H9 (cell line): Measurements from ENCODE around the gene ATG14. TPM values are rescaled to one million over a fixed set of nuclear protein-coding genes. Genes with fewer than 3 reads are reported as not detected.

Experiments used
- DNase-seq: peaks from one replicate; pipeline ENCODE4 v3.0.0-alpha.2; 2017
- H2AFZ ChIP-seq: one replicate; pipeline ENCODE4 v1.6.1; 2013; ENCODE audit warnings: mild to moderate bottlenecking, low read length, control low read depth, moderate library complexity
- H2AK5ac ChIP-seq: 2 replicates; pipeline ENCODE4 v1.6.1; 2013; ENCODE audit warnings: low read length, control low read depth, mixed read lengths; ENCODE audit not compliant: insufficient read length
- H2BK120ac ChIP-seq: one replicate; pipeline ENCODE4 v1.6.1; 2013; ENCODE audit warnings: low read depth, mild to moderate bottlenecking, low read length, control low read depth, inconsistent platforms; ENCODE audit not compliant: poor library complexity, severe bottlenecking
- H2BK12ac ChIP-seq: 2 replicates; pipeline ENCODE4 v1.6.1; 2013; ENCODE audit warnings: low read length, control low read depth, mixed read lengths, low read depth; ENCODE audit not compliant: insufficient read length
- H2BK15ac ChIP-seq: 2 replicates; pipeline ENCODE4 v1.6.1; 2013; ENCODE audit warnings: low read depth, low read length, control low read depth
- H2BK20ac ChIP-seq: one replicate; pipeline ENCODE4 v1.6.1; 2013; ENCODE audit warnings: low read depth, mild to moderate bottlenecking, low read length, control low read depth, inconsistent platforms; ENCODE audit not compliant: poor library complexity, severe bottlenecking
- H2BK5ac ChIP-seq: 2 replicates; pipeline ENCODE4 v1.6.1; 2013; ENCODE audit warnings: low read length, control low read depth, mixed read lengths; ENCODE audit not compliant: insufficient read length
- H3K14ac ChIP-seq: 2 replicates; pipeline ENCODE4 v1.6.1; 2013; ENCODE audit warnings: low read length, control low read depth; ENCODE audit not compliant: insufficient read depth
- H3K18ac ChIP-seq: 2 replicates; pipeline ENCODE4 v1.6.1; 2013; ENCODE audit warnings: low read depth, mild to moderate bottlenecking, mixed read lengths, low read length, control low read depth; ENCODE audit not compliant: insufficient read length
- H3K23ac ChIP-seq: 2 replicates; pipeline ENCODE4 v1.6.1; 2013; ENCODE audit warnings: low read length, control low read depth, mixed read lengths, low read depth; ENCODE audit not compliant: insufficient read length
- H3K23me2 ChIP-seq: 2 replicates; pipeline ENCODE4 v1.6.1; 2013; ENCODE audit warnings: low read depth, mild to moderate bottlenecking, mixed read lengths, low read length, control low read depth; ENCODE audit not compliant: insufficient read length, poor library complexity, severe bottlenecking
- H3K27ac ChIP-seq: 2 replicates; pipeline ENCODE4 v1.5.1; 2013; ENCODE audit warnings: low read length, control low read depth, mixed read lengths, low read depth; ENCODE audit not compliant: insufficient read length
- H3K27me3 ChIP-seq: 2 replicates; pipeline ENCODE4 v1.6.1; 2013; ENCODE audit warnings: low read length, control low read depth, inconsistent platforms; ENCODE audit not compliant: insufficient read depth
- H3K4ac ChIP-seq: 2 replicates; pipeline ENCODE4 v1.6.1; 2013; ENCODE audit warnings: low read depth, mild to moderate bottlenecking, control low read depth, inconsistent platforms, low read length, moderate library complexity
- H3K4me1 ChIP-seq: 2 replicates; pipeline ENCODE4 v1.6.1; 2013; ENCODE audit warnings: low read length, control low read depth, inconsistent platforms; ENCODE audit not compliant: insufficient read depth
- H3K4me2 ChIP-seq: 2 replicates; pipeline ENCODE4 v1.6.1; 2013; ENCODE audit warnings: low read length, control low read depth, mixed read lengths; ENCODE audit not compliant: insufficient read length, insufficient read depth
- H3K56ac ChIP-seq: 2 replicates; pipeline ENCODE4 v1.6.1; 2013; ENCODE audit warnings: low read depth, mild to moderate bottlenecking, mixed read lengths, low read length, control low read depth; ENCODE audit not compliant: insufficient read length
- H3K79me1 ChIP-seq: 2 replicates; pipeline ENCODE4 v1.6.1; 2013; ENCODE audit warnings: low read depth, mild to moderate bottlenecking, moderate library complexity, low read length, control low read depth, inconsistent platforms; ENCODE audit not compliant: insufficient read depth, poor library complexity, severe bottlenecking
- H3K79me2 ChIP-seq: 2 replicates; pipeline ENCODE4 v1.6.1; 2013; ENCODE audit warnings: low read length, control low read depth, inconsistent platforms; ENCODE audit not compliant: insufficient read depth
- H3K9ac ChIP-seq: 2 replicates; pipeline ENCODE4 v1.6.1; 2013; ENCODE audit warnings: low read length, control low read depth, mixed read lengths; ENCODE audit not compliant: insufficient read length; ENCODE audit errors: extremely low read depth
- H3K9me3 ChIP-seq: one replicate; pipeline ENCODE4 v1.6.1; 2013; ENCODE audit warnings: low read depth, low read length, inconsistent platforms; ENCODE audit not compliant: control insufficient read depth
- H3T11ph ChIP-seq: one replicate; pipeline ENCODE4 v1.6.1; 2013; ENCODE audit warnings: mild to moderate bottlenecking, low read length, control low read depth, inconsistent platforms
- H4K20me1 ChIP-seq: one replicate; pipeline ENCODE4 v1.6.1; 2013; ENCODE audit not compliant: control insufficient read depth, insufficient read length, insufficient read depth
- H4K5ac ChIP-seq: 2 replicates; pipeline ENCODE4 v1.6.1; 2013; ENCODE audit warnings: low read depth, mild to moderate bottlenecking, mixed read lengths, low read length, control low read depth; ENCODE audit not compliant: insufficient read length
- H4K8ac ChIP-seq: replicated peaks from 2 replicates; pipeline ENCODE4 v1.6.1; 2013; ENCODE audit warnings: low read length, control low read depth, mixed read lengths, low read depth; ENCODE audit not compliant: insufficient read length
- H4K91ac ChIP-seq: 2 replicates; pipeline ENCODE4 v1.6.1; 2013; ENCODE audit warnings: low read depth, mild to moderate bottlenecking, moderate library complexity, mixed read lengths, low read length, control low read depth; ENCODE audit not compliant: insufficient read length
- H3K27ac Mint-ChIP-seq, 3 experiments: 2 replicates in 2 of 3; 3 replicates in 1 of 3; pipeline ENCODE4 v1.8.0; 2020 to 2021; ENCODE audit warnings: mixed read lengths in 3 of 3, mild to moderate bottlenecking in 1 of 3, moderate library complexity in 1 of 3
- H3K27me3 Mint-ChIP-seq: 2 replicates; pipeline ENCODE4 v1.8.0; 2021; ENCODE audit warnings: low read depth, mild to moderate bottlenecking, moderate library complexity, mixed read lengths
- H3K36me3 Mint-ChIP-seq, 3 experiments: 2 replicates in 2 of 3; 3 replicates in 1 of 3; pipeline ENCODE4 v1.8.0; 2020 to 2021; ENCODE audit warnings: low read depth in 3 of 3, mixed read lengths in 3 of 3; ENCODE audit not compliant: insufficient read depth in 1 of 3
- H3K4me1 Mint-ChIP-seq, 2 experiments: 2 replicates each; pipeline ENCODE4 v1.8.0; 2020; ENCODE audit warnings: mixed read lengths in 2 of 2
- H3K4me3 Mint-ChIP-seq, 2 experiments: 2 replicates in 1 of 2; 3 replicates in 1 of 2; pipeline ENCODE4 v1.8.0; 2020 to 2021; ENCODE audit warnings: mild to moderate bottlenecking in 2 of 2, mixed read lengths in 2 of 2, moderate library complexity in 1 of 2
- H3K9me3 Mint-ChIP-seq, 2 experiments: 2 replicates in 1 of 2; 3 replicates in 1 of 2; pipeline ENCODE4 v1.8.0; 2020; ENCODE audit warnings: mild to moderate bottlenecking in 2 of 2, mixed read lengths in 2 of 2, moderate library complexity in 1 of 2
- WGBS: extraction: QIAGEN DNeasy Blood & Tissue Kit; methylation state at CpG from one replicate; pipeline ENCODE4 v1.1.7; 2013; ENCODE audit warnings: missing lambda C conversion rate, low lambda C conversion rate, mixed read lengths; ENCODE audit not compliant: insufficient read length; ENCODE audit errors: extremely low coverage; 5-methylcytosine and 5-hydroxymethylcytosine counted together
- total RNA-seq: library from RNA; stranded (reverse); gene quantifications from 2 replicates; pipeline ENCODE4 v1.2.1, GENCODE V29; 2021
- TF ChIP-seq, protein P1 (sequence below): fragments of 200-600 bp; sonication (generic); conservative IDR thresholded peaks from 3 replicates; pipeline ENCODE4 v1.8.0; 2021; ENCODE audit warnings: antibody characterized with exemption, mild to moderate bottlenecking

Gene ATG14
- total RNA-seq, 1 experiment from 2014 or later: 13.6 TPM

DNA sequence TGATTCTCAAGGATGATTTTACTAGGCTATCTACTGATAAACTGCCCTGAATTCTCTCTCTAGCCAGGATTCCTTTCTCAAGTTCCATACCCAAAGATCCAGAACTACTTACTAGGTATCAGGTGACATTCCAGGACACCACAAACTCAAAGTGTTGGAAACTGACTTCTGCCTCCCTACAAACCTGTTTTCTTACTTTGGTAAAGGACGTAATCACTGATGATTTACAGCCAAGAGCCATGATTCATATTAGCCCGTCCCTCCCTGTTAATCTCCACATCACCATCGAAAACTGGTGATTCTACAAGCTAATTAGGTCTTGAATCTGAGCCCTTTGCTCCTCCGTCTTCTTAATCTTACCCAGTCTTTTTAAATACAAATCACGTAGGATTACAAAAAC, 1.0 kb upstream of the ATG14 start:
- no peak overlapping the region for H3T11ph ChIP-seq
- peaks cover 3% of the 10 kb centered on the region for H3K79me1 ChIP-seq
- TF ChIP-seq, protein P1, sequence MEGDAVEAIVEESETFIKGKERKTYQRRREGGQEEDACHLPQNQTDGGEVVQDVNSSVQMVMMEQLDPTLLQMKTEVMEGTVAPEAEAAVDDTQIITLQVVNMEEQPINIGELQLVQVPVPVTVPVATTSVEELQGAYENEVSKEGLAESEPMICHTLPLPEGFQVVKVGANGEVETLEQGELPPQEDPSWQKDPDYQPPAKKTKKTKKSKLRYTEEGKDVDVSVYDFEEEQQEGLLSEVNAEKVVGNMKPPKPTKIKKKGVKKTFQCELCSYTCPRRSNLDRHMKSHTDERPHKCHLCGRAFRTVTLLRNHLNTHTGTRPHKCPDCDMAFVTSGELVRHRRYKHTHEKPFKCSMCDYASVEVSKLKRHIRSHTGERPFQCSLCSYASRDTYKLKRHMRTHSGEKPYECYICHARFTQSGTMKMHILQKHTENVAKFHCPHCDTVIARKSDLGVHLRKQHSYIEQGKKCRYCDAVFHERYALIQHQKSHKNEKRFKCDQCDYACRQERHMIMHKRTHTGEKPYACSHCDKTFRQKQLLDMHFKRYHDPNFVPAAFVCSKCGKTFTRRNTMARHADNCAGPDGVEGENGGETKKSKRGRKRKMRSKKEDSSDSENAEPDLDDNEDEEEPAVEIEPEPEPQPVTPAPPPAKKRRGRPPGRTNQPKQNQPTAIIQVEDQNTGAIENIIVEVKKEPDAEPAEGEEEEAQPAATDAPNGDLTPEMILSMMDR: no peak
- no peak overlapping the region for H4K8ac ChIP-seq
- H4K5ac ChIP-seq: no peak overlapping the region
- no peak overlapping the region for H4K91ac ChIP-seq
- WGBS: no CpG with 5 or more reads among the region's 5 CpGs
- no peak overlapping the region for H3K14ac ChIP-seq
- no peak overlapping the region for H2BK5ac ChIP-seq
- Mint-ChIP-seq H3K27me3 (peaks cover 5% of the 10 kb centered on the region; the same call in 1 of the 2 replicates), H3K27ac (no peak overlapping the region; a peak in 1 of 7 replicates), H3K4me3 (peak overlapping the region; percentile 92 to 94; a peak in 3 of 5 replicates), H3K4me1 (peaks cover 26 to 30% of the 10 kb centered on the region in 2 experiments), H3K9me3 (no peaks in the 10 kb centered on the region; a peak in 1 of 5 replicates), H3K36me3 (no peaks in the 10 kb centered on the region)
- peaks cover 4% of the 10 kb centered on the region for H3K23me2 ChIP-seq
- H3K79me2 ChIP-seq: peaks cover 9% of the 10 kb centered on the region; the same call in 1 of the 2 replicates
- H2BK12ac ChIP-seq: no peak overlapping the region
- H3K4me1 ChIP-seq: no peaks in the 10 kb centered on the region
- no peak overlapping the region for H3K23ac ChIP-seq
- no peak overlapping the region for H2BK15ac ChIP-seq
- no peaks in the 10 kb centered on the region for H3K9me3 ChIP-seq
- no peak for DNase-seq
- H2AFZ ChIP-seq: peak overlapping the region; percentile 25
- no peak overlapping the region for H2AK5ac ChIP-seq
- H3K27ac ChIP-seq: no peak overlapping the region
- H3K56ac ChIP-seq: no peak overlapping the region
- H2BK120ac ChIP-seq: no peak overlapping the region
- H3K18ac ChIP-seq: no peak overlapping the region
- H3K4ac ChIP-seq: no peak overlapping the region
- no peaks in the 10 kb centered on the region for H4K20me1 ChIP-seq
- no peak overlapping the region for H3K9ac ChIP-seq
- no peaks in the 10 kb centered on the region for H3K27me3 ChIP-seq
- H3K4me2 ChIP-seq: peak overlapping the region; percentile 93
- H2BK20ac ChIP-seq: no peak overlapping the region
